PC-3 (cell line): Measurements from ENCODE around the gene MACROD2. TPM values are rescaled to one million over a fixed set of nuclear protein-coding genes. Genes with fewer than 3 reads are reported as not detected.
A peak's percentile ranks its signal among the peaks of the same experiment; 100 is the strongest.

Experiments used
- ATAC-seq: fragments of 200-7000 bp; cut with Tn5 transposase; 2 replicates; pipeline ENCODE4 v1.9.1; 2020; ENCODE audit warnings: mild to moderate bottlenecking, moderate library complexity
- BruUV-seq: library from RNA; stranded (reverse); fragments of 400-500 nt; replicated peaks from 2 replicates; lab custom pipeline; 2021; lab: Mats Ljungman, UMichigan
- CTCF ChIA-PET: fragments of 300-600 bp; sonication (Branson Sonifier 250); formaldehyde crosslinking; loops from one replicate; lab custom pipeline; 2022; ENCODE audit warnings: antibody characterized with exemption; lab: Charles Lee
- POLR2A ChIA-PET: fragments of 300-600 bp; sonication (Branson Sonifier 250); formaldehyde crosslinking; loops from one replicate; lab custom pipeline; 2022; ENCODE audit warnings: antibody characterized with exemption; ENCODE audit not compliant: unreplicated experiment; lab: Charles Lee
- DNase-seq: peaks from one replicate; pipeline ENCODE4 v3.0.0-alpha.2; 2015
- H2AFZ ChIP-seq: fragments of 300-600 bp; sonication (generic); 2 replicates; pipeline ENCODE4 v1.6.0; 2016; ENCODE audit warnings: antibody characterized with exemption, low read length
- H3F3A ChIP-seq: fragments of 300-600 bp; sonication (generic); one replicate; pipeline ENCODE4 v1.6.0; 2017; ENCODE audit warnings: antibody characterized with exemption, low read length, control low read depth, mild to moderate bottlenecking; ENCODE audit not compliant: unreplicated experiment
- H3K27ac ChIP-seq: fragments of 300-600 bp; sonication (generic); 2 replicates; pipeline ENCODE4 v1.5.1; 2016; ENCODE audit warnings: mild to moderate bottlenecking, low read length
- H3K27me3 ChIP-seq: fragments of 300-600 bp; sonication (generic); 2 replicates; pipeline ENCODE4 v1.6.1; 2016; ENCODE audit warnings: low read length, mixed read lengths
- H3K36me3 ChIP-seq: fragments of 300-600 bp; sonication (generic); 2 replicates; pipeline ENCODE4 v1.6.1; 2016; ENCODE audit warnings: low read depth, mixed run types, low read length, mixed read lengths
- H3K4me1 ChIP-seq: fragments of 300-600 bp; sonication (generic); 2 replicates; pipeline ENCODE4 v1.5.1; 2016; ENCODE audit warnings: low read length; ENCODE audit not compliant: insufficient read depth
- H3K4me2 ChIP-seq: fragments of 300-600 bp; sonication (generic); 2 replicates; pipeline ENCODE4 v1.6.0; 2016; ENCODE audit warnings: low read length
- H3K4me3 ChIP-seq: fragments of 300-600 bp; sonication (generic); 2 replicates; pipeline ENCODE4 v1.5.1; 2016; ENCODE audit warnings: mild to moderate bottlenecking, low read length, mixed read lengths
- H3K79me2 ChIP-seq: fragments of 300-600 bp; sonication (generic); 2 replicates; pipeline ENCODE4 v1.6.1; 2017; ENCODE audit warnings: low read length, mixed read lengths
- H3K9ac ChIP-seq: fragments of 300-600 bp; sonication (generic); 2 replicates; pipeline ENCODE4 v1.6.0; 2016; ENCODE audit warnings: mild to moderate bottlenecking, low read length
- H3K9me2 ChIP-seq: fragments of 300-600 bp; sonication (generic); replicated peaks from 2 replicates; pipeline ENCODE4 v1.6.1; 2016; ENCODE audit warnings: mixed run types, low read length, mixed read lengths
- H3K9me3 ChIP-seq: fragments of 300-600 bp; sonication (generic); 2 replicates; pipeline ENCODE4 v1.6.1; 2016; ENCODE audit warnings: low read length, mixed read lengths
- H4K20me1 ChIP-seq: fragments of 300-600 bp; sonication (generic); 2 replicates; pipeline ENCODE4 v1.6.1; 2016; ENCODE audit warnings: low read length, mixed read lengths
- CTCF ChIP-seq: fragments of 300-600 bp; sonication (generic); conservative IDR thresholded peaks from 2 replicates; pipeline ENCODE4 v1.5.1; 2017; ENCODE audit warnings: antibody characterized with exemption, low read depth, mild to moderate bottlenecking, low read length
- EZH2 ChIP-seq: fragments of 300-600 bp; sonication (generic); IDR thresholded peaks from one replicate; pipeline ENCODE4 v1.6.1; 2017; ENCODE audit warnings: antibody characterized with exemption, mild to moderate bottlenecking, low read length; ENCODE audit not compliant: unreplicated experiment
- EZH2phosphoT487 ChIP-seq: fragments of 300-600 bp; sonication (generic); IDR thresholded peaks from 2 replicates; pipeline ENCODE4 v1.6.1; 2018; ENCODE audit warnings: mild to moderate bottlenecking, antibody characterized with exemption, low read length, borderline replicate concordance
- intact Hi-C: fragments of 100-400 bp; cut with micrococcal nuclease; formaldehyde crosslinking; loops from 2 replicates; pipeline ENCODE4 v1.9.0; 2023
- total RNA-seq: library from RNA; depleted of rRNA; stranded (reverse); fragments of >200 nt; gene quantifications from 2 replicates; pipeline ENCODE4 v1.2.3, GENCODE V29; 2014

Gene MACROD2
- total RNA-seq, 1 experiment from 2014 or later: 3.1 TPM

DNA sequence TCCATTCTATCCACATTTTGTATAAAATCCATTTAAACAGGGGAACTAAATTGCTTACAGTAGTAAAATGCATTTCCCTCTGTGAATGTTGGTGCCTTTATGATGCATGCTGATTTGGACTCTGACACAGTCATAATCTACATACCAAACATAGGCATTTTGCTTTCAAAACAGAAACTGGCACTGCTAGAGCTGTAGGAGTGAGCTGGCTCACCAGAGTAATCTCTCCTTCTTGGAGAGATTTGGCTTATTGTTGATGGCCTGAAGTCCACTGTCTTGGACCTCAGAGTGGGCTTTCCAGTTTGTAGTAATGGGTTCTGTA is 705.3 kb downstream of the MACROD2 start:
- CTCF ChIA-PET: no interaction called here
- H3K27ac ChIP-seq: no peak overlapping the region

GRCh38 chr20:14701326-14701725 is 706.0 kb downstream of the MACROD2 start:
- DNase-seq (no peak), ATAC-seq (no peak)
- peaks cover 12% of the 10 kb centered on the region for H3K4me1 ChIP-seq
- H3K9ac ChIP-seq: no peak overlapping the region
- H3K4me2 ChIP-seq: no peak overlapping the region
- H3K36me3 ChIP-seq: no peaks in the 10 kb centered on the region
- intact Hi-C loops: loop anchor here (10.0 kb wide), 1 partner anchor 143 kb away; no protein-coding TSS in a partner anchor
- no peaks in the 10 kb centered on the region for H3K9me3 ChIP-seq
- no peaks in the 10 kb centered on the region for H3K79me2 ChIP-seq
- H3K9me2 ChIP-seq: no peaks in the 10 kb centered on the region
- no peaks in the 10 kb centered on the region for H3F3A ChIP-seq
- no peaks in the 10 kb centered on the region for H3K27me3 ChIP-seq
- ChIA-PET CTCF (no interaction called here), POLR2A (no interaction called here)
- no peak overlapping the region for H2AFZ ChIP-seq
- TF ChIP-seq CTCF (no peak), EZH2phosphoT487 (no peak), EZH2 (no peak)
- H3K4me3 ChIP-seq: no peak overlapping the region
- BruUV-seq: no TSS peak
- H3K27ac ChIP-seq: no peak overlapping the region
- no peaks in the 10 kb centered on the region for H4K20me1 ChIP-seq

More for the DNA sequence above, 705.3 kb downstream of the MACROD2 start:
- no TSS peak for BruUV-seq
- Histone ChIP-seq H3K36me3 (no peaks in the 10 kb centered on the region), H3K9me2 (no peaks in the 10 kb centered on the region), H4K20me1 (no peaks in the 10 kb centered on the region), H3K4me2 (peak overlapping the region; percentile 7; the same call in 1 of the 2 replicates), H3K79me2 (no peaks in the 10 kb centered on the region), H3K9ac (no peak overlapping the region), H2AFZ (no peak overlapping the region), H3K4me3 (no peak overlapping the region), H3F3A (no peaks in the 10 kb centered on the region), H3K9me3 (no peaks in the 10 kb centered on the region), H3K4me1 (peaks cover 12% of the 10 kb centered on the region), H3K27me3 (no peaks in the 10 kb centered on the region)
- TF ChIP-seq EZH2: no peak
- TF ChIP-seq CTCF: no peak
- TF ChIP-seq EZH2phosphoT487: no peak
- DNase-seq (peak; percentile 70), ATAC-seq (peak; percentile 91)
- POLR2A ChIA-PET: interaction anchor here (0.5 kb wide), 1 partner anchor 421 kb away, joined by 4 read pairs; no protein-coding TSS in a partner anchor
- intact Hi-C loops: loop anchor here (10.0 kb wide), 1 partner anchor 144 kb away; no protein-coding TSS in a partner anchor

GRCh38 chr20:14706555-14706954 is 711.2 kb downstream of the MACROD2 start:
- ChIA-PET POLR2A (no interaction called here), CTCF (no interaction called here)
- BruUV-seq: no TSS peak
- no peaks in the 10 kb centered on the region for H4K20me1 ChIP-seq
- no peaks in the 10 kb centered on the region for H3K36me3 ChIP-seq
- no peak overlapping the region for H3K4me3 ChIP-seq
- no peaks in the 10 kb centered on the region for H3K9me3 ChIP-seq
- no peaks in the 10 kb centered on the region for H3F3A ChIP-seq
- H3K79me2 ChIP-seq: no peaks in the 10 kb centered on the region
- H2AFZ ChIP-seq: no peak overlapping the region
- H3K4me2 ChIP-seq: no peak overlapping the region
- no peaks in the 10 kb centered on the region for H3K9me2 ChIP-seq
- H3K9ac ChIP-seq: no peak overlapping the region
- TF ChIP-seq EZH2: no peak
- no peak for TF ChIP-seq CTCF
- TF ChIP-seq EZH2phosphoT487: no peak
- intact Hi-C loops: loop anchor here (10.0 kb wide), 1 partner anchor 138 kb away; no protein-coding TSS in a partner anchor
- no peak overlapping the region for H3K27ac ChIP-seq
- ATAC-seq: no peak
- H3K27me3 ChIP-seq: no peaks in the 10 kb centered on the region
- peaks cover 32% of the 10 kb centered on the region for H3K4me1 ChIP-seq
- DNase-seq: no peak
